ENCODE results near the gene CCDC12.

Gene CCDC12

GRCh38 chr3:46910166-46910760 lies 66.3 kb downstream of the CCDC12 start:
- no peak for DNase-seq (ENCODE audit: insufficient read length, low spot score)

GRCh38 chr3:46909535-46910161 lies 66.9 kb downstream of the CCDC12 start:
- DNase-seq (ENCODE audit: insufficient read length, low spot score) (peak; percentile 89), FAIRE-seq (no peak)

More at GRCh38 chr3:46910166-46910760, 66.3 kb downstream of the CCDC12 start:
- no peak for FAIRE-seq

- no peak for DNase-seq (ENCODE audit: insufficient read length, low spot score)
- no peak for FAIRE-seq
Measured at GRCh38 chr3:46908986-46909534, 67.5 kb downstream of the CCDC12 start.

GRCh38 chr3:46908294-46908985 lies 68.1 kb downstream of the CCDC12 start:
- FAIRE-seq, result no peak

GRCh38 chr3:46907960-46908293 lies 68.6 kb downstream of the CCDC12 start:
- no peak for DNase-seq (ENCODE audit: insufficient read length, low spot score)

More at GRCh38 chr3:46908294-46908985, 68.1 kb downstream of the CCDC12 start:
- no peak for DNase-seq (ENCODE audit: insufficient read length, low spot score)

GRCh38 chr3:46907271-46907670 lies 69.3 kb downstream of the CCDC12 start:
- DNase-seq (ENCODE audit: insufficient read length, low spot score), result no peak
- FAIRE-seq, result no peak

More at GRCh38 chr3:46907960-46908293, 68.6 kb downstream of the CCDC12 start:
- no peak for FAIRE-seq

GRCh38 chr3:46906471-46907058 lies 70.0 kb downstream of the CCDC12 start:
- DNase-seq (ENCODE audit: insufficient read length, low spot score) (no peak), FAIRE-seq (no peak)

GRCh38 chr3:46905661-46906451 lies 70.7 kb downstream of the CCDC12 start:
- DNase-seq (ENCODE audit: insufficient read length, low spot score) (no peak), FAIRE-seq (no peak)

- FAIRE-seq (no peak), DNase-seq (ENCODE audit: insufficient read length, low spot score) (no peak)
Measured at GRCh38 chr3:46905213-46905560, 71.4 kb downstream of the CCDC12 start.

GRCh38 chr3:46904303-46905212 lies 72.0 kb downstream of the CCDC12 start:
- FAIRE-seq (no peak), DNase-seq (ENCODE audit: insufficient read length, low spot score) (no peak)

- DNase-seq (ENCODE audit: insufficient read length, low spot score), result peak; percentile 41
- FAIRE-seq, result no peak
Measured at GRCh38 chr3:46903341-46904302, 72.9 kb downstream of the CCDC12 start.

- FAIRE-seq, result no peak
- DNase-seq (ENCODE audit: insufficient read length, low spot score), result no peak
Measured at GRCh38 chr3:46902188-46902631, 74.3 kb downstream of the CCDC12 start.

- FAIRE-seq, result no peak
- no peak for DNase-seq (ENCODE audit: insufficient read length, low spot score)
Measured at GRCh38 chr3:46901591-46902187, 74.9 kb downstream of the CCDC12 start.

GRCh38 chr3:46901061-46901460 lies 75.5 kb downstream of the CCDC12 start:
- DNase-seq (ENCODE audit: insufficient read length, low spot score) (no peak), FAIRE-seq (no peak)

GRCh38 chr3:46900356-46900755 lies 76.2 kb downstream of the CCDC12 start:
- no peak for DNase-seq (ENCODE audit: insufficient read length, low spot score)
- FAIRE-seq, result no peak

- FAIRE-seq (no peak), DNase-seq (ENCODE audit: insufficient read length, low spot score) (no peak)
Measured at GRCh38 chr3:46900007-46900292, 76.6 kb downstream of the CCDC12 start.

GRCh38 chr3:46899151-46900006 lies 77.2 kb downstream of the CCDC12 start:
- FAIRE-seq (no peak), DNase-seq (ENCODE audit: insufficient read length, low spot score) (no peak)
